Pulmonary artery endothelial cell (primary cell): ENCODE measurements around the gene RBM19. TPM values are rescaled to one million over a fixed set of nuclear protein-coding genes. Genes with fewer than 3 reads are reported as not detected.
A peak's percentile ranks its signal among the peaks of the same experiment; 100 is the strongest.

Source experiments
- DNase-seq: peaks from one replicate; pipeline ENCODE4 v3.0.0-alpha.2; 2011; ENCODE audit warnings: low read depth, low spot score
- total RNA-seq: library from RNA; depleted of rRNA; stranded (reverse); fragments of >200 nt; gene quantifications from 2 replicates; pipeline ENCODE4 v1.2.3, GENCODE V29; 2014

The RBM19 gene
- total RNA-seq, 1 donor from 2014 or later, result 21.4 TPM

DNA sequence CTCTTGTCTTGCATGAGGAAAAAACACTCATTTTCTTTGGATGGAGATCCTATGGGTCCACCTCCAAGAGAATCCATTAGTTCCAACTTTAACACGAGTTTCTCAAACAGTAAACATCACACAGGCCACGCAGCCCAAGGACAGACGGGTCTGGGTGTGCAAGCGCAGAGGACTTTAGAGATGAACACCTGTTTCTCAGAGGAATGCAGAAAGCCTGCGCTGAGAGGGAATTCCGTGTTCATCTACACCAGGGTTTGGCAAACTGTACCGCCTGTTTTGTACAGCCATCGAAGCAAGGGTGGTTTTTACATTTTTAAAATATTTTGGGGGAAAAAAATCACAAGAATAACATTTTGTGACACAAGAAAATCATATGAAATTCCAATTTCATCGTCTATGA lies 79.4 kb downstream of the RBM19 start:
- DNase-seq, result no peak

DNA sequence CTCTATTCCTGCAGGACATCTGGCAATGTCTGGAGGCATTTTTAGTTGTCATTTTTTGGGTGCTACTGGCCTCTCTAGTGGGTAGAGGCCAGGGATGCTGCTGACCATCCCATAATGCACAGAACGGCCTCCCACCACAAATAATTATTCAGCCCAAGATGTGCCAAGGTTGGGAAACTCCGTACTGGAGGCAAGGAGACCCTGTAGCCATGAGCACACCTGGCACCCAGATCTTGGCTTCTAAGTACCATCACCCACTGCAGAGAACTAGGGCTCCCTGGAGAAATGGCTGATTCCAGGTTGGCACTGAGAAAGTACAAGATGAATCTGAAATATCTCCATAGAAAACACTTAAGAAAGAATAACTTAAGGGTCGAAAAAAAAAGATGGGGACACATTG lies 81.7 kb downstream of the RBM19 start:
- no peak for DNase-seq

DNA sequence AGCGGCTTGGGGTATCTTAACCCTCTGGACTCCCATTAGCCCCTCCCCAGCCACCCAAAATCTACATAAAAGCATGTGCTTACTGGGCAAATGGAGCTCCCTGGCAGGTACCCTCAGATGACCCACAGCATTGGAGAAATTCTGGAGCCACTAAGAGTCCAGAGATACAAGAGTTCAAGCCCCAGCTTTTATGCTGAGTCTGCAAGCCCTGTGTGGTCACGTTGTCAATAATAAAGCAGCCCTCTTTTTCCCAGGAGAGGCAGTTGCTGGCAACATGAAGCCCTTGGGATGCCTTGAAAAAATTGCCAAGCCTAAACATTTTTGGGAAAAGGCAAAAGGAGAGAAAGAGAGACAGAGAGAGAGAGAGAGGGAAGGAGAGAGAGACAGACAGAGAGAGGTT lies 83.4 kb downstream of the RBM19 start:
- DNase-seq, result no peak

DNA sequence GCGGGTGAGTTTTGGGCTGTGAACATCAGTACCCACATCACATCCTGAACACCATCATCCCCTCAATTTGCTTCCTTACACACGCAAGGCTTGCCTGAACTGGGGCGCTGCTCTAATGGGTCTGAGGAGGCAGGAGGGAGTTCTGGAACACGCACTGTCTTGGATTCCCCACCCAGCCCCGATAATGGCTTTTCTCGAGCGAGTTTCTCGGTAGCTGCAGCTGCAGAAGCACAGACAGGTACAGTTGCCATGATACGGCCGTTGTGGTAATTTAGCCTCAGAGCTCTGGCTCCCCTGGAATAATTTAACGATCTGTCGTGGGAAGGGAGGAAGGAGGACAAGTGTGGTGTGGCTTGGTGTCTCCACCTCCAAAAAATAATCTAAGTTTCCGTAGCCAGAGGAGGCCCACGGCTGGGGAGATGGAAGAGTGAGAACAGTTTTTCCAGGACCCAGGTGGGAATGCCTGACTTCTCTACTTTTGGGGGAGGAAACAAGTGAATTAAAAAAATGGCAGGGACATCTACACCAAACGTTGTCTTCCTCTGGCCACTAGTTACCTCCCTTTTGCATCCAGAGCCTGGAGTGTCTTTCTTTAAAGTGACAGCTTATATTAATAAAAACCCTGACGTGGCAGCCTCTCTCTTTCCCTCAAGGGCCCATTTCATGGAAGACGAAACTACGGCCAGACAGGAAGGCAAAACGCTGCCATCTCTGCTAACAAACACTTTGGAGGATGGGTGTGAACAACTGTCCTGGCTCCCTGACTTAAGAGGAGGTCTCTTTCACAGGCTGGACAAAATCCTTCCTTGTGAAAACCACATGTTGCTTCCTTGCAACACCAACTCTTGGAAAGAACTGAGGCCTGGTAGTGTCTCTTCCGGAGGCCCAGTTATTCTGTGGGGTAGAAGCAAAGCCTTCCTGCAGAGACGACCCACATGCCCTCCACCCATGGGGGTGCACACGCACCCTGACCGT lies 84.8 kb downstream of the RBM19 start:
- DNase-seq, result no peak

DNA sequence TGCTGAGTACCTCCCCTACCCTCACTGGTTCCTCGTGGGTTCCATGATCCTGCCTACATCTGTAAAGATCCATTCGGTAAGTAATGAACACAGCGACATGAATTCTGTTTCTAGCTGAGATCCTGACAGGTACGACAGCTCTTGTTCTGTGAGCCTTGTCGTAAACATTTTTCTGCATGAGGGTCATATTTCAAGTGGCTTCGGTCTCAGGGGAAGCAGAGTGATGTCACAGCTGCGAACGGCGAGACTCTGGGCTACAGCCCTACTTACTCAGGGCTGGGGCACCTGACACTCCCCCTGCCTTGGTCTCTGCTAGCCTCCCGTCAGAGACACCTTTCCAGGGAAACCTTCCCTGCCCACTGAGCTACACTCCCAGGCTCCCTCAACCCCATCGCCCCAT lies 85.8 kb downstream of the RBM19 start:
- no peak for DNase-seq

DNA sequence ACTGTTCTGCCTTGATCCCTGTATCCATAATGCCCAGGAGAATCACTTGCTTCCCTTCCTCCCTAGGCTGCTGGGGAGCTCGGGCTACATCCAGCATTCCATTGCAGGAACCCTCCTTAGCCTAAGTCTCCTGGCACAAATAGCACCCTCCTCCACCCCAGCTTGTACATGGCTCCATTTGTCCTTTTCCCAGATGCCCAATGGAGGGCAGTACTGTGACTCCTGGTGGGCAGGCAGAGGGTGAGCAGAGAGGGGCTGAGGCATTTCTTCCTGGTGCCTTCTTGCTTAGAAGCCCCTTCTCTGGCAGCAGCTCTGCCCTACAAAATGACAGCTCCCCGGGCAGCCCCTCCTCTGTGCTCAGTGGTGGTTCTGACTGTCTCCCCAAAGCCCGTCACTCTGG lies 86.5 kb downstream of the RBM19 start:
- no peak for DNase-seq

DNA sequence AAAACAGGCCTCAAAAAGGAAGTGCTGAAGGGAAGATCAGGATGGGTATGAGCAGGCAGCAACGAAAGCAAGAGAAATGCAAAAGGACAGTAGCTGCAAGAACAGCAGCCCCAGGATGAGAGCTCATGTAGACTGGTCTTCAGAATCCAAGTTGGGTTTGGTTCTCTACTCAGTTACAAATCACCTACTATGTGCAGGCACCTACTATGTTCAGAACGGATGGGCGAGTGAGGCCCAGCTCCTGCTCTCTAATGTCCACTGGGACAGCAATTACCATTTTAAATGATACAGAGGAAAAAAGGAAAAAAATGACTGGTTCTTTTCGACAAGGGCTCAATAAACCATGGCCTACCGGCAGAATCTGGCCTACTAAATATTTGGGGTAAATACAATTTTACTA lies 88.5 kb downstream of the RBM19 start:
- DNase-seq, result no peak

DNA sequence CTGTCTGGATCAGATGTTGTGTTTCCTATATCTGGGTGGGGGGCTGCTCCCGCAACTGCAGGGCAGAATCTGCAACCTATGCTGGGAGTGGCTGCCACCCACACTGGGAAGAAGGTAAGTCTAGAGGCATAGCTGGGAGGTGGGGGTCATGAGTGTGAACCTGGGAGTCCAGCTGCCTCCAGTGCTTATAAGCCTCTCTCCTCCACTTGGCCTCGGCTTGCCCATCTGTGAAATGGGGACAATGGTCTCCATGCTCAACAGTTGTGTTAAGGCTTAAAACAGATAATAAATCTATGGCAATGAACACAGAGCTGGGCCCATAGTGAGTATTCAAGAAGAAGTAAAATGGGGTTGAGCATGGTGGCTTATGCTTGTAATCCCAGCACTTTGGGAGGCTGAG lies 90.0 kb downstream of the RBM19 start:
- no peak for DNase-seq

DNA sequence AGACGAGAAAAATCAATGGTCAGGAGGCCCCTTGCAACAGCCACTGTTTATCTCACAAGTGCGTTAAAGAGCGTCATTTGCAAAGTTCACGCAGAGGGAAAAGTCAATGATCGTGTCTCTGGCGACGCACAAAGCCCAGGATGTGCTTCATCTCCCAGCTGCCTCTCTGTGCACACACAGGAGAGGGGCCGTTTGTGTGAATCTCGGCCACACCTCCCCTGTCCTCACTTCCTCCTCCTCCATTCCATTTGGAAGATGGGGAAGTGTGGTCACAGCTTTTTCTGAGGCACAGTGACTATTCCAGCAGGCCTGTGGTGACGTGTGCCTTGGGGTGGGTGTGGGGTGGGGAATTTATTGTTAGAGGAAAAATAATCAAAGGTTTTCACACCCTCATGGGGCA lies 90.4 kb downstream of the RBM19 start:
- no peak for DNase-seq

DNA sequence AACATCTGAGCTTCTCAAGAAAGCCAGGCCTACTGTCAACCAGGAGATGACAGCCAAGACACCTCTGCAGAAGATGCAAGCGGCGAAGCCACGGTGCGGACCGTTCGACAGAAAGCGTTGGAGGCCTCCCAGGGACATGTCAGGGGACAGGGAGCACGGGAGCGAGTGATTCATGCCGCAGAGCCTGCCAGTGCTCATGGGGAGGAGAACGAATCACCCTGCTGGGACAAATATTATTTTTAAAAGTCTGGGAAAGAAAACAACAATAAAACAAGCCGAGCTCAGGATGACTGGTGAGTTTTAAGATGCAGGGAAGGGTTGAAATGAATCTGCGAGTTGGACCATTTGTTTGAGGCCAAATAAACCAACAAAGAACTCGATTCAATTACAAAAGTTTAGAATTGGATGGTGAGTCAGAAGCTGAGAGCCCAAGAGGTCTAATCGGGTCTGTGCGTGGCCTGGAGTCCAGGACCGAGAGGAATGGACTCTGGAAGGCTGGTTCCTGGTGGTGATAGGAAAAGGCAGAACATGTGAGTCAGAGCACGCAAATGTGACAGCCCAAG lies 91.0 kb downstream of the RBM19 start:
- DNase-seq, result no peak

DNA sequence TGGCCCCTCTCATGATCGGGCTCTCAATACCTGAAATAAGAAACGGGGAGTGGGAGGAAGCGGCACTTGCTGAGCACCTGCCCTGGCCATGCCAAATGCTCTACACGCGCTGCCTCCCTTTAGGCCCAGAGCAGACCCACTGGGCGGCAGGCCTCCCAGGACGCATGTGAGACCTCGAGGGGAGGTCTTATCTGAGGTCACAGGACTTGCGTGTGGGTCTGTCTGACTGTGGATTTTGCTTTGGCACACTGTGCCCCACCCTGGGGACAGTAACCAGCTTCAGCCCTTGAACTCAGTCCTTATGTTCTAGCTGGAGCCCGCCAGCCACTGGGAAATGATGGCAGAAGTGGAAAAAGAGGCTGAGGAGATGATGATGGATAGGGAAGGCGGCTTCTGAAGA lies 91.8 kb downstream of the RBM19 start:
- no peak for DNase-seq

DNA sequence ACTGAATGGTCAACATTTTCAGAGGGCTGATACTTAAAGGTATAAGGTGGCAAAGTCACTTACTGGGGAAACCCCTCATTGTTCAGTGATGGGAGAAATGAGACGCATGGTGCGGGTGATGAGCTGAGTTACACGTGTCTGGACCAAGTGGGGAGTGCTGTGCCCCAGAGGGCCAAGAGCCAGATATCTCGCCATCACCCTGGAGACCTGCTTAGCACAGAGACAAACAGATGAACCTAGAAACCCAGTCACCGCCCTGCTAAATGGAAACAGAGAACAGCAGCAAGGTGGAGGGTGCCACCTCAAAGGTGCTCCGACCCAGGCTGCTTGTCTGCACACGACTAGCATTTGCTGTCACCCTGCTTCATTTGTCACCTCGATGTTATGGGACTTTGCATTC lies 92.4 kb downstream of the RBM19 start:
- DNase-seq, result no peak

DNA sequence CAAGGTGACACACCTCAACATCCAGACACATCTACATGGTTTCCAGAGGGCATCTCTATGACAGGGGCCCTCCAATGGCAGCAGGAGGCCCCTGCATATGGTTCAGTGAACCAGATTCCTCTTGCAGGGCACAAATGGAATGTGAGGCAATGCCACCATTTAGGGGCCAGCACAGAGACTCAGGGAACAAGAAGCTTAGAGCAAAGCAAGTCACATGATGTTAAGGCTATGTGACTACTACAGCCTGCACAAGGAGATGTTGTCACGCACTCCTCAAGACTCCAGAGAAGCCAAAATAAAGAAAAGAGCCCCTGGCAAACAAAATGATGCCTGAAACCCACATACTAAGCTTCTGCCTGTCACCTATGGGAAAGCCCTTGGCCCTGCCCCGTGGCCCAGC lies 95.2 kb downstream of the RBM19 start:
- DNase-seq, result no peak

DNA sequence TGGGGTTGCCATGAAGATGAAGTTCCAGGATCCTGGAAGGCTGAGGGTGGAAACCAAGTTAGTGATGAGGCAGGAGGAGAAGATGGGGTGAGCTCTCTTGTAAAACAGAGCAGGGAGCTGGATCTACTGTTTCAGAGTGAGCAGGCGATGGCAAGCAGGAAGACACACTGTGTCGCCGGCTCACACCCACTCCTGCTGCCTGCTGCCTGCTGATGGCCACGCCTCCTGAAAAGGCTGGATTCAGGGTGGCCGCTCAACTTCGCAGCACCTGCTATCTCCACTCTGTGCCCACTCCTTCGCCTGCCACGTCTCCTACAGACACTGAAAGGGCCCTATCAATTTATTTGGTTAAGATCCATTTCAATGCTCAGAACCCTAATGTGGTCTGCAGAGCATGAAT lies 96.1 kb downstream of the RBM19 start:
- DNase-seq, result no peak

DNA sequence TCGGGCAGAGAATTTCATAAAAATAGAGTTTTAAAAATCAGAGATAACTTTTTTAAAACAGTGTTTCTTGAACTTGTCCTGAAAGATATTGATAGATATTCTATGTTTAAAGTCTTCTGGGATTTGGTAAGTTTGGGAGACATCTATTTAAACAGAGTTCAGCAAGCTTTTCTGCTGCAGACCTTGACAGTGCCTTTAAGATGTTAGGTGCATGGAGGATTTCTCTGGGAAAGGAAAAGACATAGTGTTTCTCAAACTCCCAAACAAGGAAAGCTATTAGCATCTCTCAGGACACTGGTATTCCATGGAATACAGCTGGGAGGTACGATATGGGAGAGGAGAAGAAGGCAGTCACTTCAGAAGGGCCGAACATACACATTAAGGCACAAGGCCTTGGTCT lies 97.8 kb downstream of the RBM19 start:
- DNase-seq, result no peak

DNA sequence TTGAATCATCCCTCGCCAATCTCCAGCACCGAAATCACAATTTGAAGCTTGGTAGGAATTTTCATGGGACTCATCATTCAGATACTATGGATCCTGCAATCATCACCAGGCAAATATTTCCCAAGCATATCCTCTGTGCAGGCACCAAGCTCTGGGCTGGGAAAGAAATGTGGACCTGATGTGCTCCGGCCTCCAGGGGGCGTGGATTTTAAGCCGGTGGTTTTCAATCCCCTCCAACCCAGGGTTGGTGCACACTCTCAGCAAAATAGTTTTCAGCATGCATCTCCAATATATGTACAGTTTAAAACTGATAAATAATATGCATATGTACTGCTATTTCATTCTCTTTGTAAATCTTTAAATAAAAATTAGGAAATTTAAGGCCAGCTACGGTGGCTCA lies 98.9 kb downstream of the RBM19 start:
- no peak for DNase-seq

DNA sequence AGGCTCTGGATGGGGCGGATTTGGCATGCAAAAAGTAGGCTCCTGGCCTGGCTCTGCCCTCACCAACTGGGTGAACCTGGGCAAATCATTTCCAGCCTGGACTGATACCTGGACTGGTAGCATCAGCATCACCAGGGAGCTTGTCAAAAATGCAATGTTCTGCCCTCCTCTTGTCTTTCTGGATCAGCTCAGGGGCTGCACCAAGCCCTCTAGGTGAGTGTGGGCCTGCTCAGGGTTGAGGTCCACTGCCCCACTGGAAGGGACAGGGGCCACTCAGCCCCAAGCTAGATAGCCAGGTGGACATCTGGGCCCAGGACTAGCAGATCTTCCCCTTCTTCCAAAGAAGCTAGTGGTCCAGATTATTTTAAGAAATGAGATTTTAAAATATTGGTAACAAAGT lies 99.6 kb downstream of the RBM19 start:
- no peak for DNase-seq

DNA sequence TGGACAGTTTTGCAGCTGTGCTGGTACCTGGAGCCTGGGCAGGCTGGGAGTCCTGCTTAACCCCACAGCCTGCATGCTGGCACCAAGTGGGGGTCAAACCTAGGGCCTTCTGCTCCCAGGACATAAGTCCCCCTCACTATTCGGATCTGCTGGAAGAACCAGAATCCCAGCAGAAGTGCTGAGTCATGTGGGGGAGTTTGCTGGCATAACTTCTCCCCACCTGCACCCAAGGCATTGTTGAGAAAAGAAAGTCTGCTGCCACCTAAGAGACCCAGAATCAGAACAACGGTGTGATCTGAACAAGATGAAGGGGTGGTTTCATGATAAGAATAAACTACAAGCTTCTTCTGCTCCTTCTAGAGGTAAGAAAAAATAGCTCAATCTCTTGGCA lies 102.7 kb downstream of the RBM19 start:
- DNase-seq, result no peak

DNA sequence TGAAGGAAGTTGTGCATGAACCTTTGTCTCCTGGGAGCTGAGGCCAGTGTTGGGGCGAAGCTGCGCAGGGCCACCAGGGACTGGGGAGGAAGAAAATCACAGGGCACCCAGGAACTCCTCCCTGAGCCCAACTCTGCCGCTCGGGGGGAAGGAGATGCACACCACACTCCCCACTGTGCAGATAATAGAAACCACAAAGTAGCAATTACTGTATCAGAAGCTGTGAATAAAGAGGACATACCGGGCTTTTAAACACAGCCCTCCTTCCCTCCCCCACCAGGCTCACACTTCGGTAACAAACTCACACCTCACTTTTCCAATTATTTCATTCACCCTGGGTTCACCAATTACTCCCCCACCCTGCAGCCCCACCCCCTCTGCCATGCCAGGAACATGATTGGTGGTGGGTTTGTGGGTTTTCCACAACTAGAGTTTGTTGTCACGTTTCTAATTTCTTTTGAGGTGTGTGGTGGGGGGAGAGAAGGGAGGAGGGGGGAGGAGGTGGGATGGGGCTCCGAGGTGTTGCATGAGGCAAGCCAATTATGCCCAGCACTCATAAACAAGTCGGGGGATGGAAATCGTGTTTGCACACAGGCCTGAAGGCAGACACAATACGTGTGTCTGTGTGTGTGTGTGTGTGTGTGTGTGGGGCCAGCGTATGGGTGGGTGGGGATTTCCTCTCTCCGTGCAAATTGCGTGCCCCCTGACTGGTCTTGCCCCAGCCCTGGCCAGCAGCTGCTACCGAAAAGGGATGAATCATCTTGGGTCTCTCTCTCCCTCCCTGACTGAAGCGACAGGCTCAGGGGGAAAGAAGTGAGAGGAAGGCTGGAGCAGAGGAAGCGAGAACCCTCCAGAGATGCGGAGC lies 103.3 kb downstream of the RBM19 start:
- peak; percentile 40 for DNase-seq

DNA sequence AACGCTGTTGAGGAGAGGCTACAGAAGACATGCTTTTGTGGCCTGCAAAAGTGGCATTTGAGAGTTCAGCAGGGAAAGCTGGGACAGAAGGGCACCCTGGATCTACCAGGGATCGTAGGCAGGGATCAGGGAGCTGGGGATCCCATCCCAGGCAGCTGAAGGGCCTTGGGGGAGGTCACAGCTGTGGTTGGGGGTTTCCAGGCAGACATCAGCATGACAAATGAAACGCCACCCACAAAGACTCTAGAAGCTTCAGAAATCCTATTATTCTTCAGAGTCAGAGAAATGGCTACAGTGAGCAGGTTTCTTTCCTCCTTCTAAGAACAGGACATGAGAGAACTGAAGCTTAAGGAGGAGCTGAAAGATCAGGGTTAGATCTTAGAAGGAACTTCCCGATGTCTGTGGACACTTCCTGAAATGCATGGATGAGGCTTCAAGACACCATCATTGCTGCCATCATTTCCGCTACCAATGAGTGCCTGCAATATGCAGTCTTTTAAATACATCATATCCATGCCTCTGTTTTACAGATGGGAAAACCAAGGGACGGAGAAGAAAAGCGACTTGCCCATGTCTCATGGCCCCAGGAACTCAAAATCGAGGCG lies 104.3 kb downstream of the RBM19 start:
- DNase-seq, result no peak

DNA sequence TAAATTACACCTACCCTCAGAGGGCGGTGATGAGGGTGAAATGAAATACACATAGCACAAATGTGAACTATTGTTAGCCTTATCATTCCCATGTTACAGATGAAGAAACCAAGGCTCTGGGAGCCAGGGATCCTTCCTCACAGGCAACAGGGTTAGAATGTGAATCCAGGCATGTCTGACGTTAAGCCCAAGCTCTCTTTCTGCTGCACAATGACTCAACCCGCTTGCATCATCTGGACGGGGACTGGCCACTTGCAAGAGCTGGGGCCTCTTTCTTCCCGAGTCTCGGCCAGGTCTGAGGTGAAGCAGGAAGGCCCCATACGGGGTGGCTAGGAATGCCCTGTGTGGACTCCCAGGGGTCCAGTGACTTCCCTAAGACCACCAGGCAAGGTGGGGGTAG lies 105.2 kb downstream of the RBM19 start:
- no peak for DNase-seq
